OCI-LY1 (cell line): ENCODE results near the gene FXYD4.

Experiments
- H2AFZ ChIP-seq: fragments of 200-600 bp; sonication (generic), shearing (Covaris generic); 2 replicates; pipeline ENCODE4 v1.6.0; 2014; ENCODE audit warnings: antibody characterized with exemption, mild to moderate bottlenecking, low read length
- H3F3A ChIP-seq: fragments of 200-600 bp; sonication (generic), shearing (Covaris generic); 2 replicates; pipeline ENCODE4 v1.6.0; 2014; ENCODE audit warnings: mild to moderate bottlenecking, antibody characterized with exemption, low read length, moderate library complexity; ENCODE audit not compliant: insufficient read depth
- H3K27ac ChIP-seq: fragments of 200-600 bp; sonication (generic); 2 replicates; pipeline ENCODE4 v1.5.1; 2014; ENCODE audit warnings: low read length, mixed run types, mild to moderate bottlenecking, low read depth; ENCODE audit not compliant: poor library complexity, severe bottlenecking
- H3K27me3 ChIP-seq: fragments of 200-600 bp; sonication (generic); 2 replicates; pipeline ENCODE4 v1.6.0; 2014; ENCODE audit warnings: antibody characterized with exemption, mild to moderate bottlenecking, low read length, moderate library complexity; ENCODE audit not compliant: insufficient read depth
- H3K36me3 ChIP-seq: fragments of 200-600 bp; sonication (generic); 2 replicates; pipeline ENCODE4 v1.6.1; 2014; ENCODE audit warnings: mild to moderate bottlenecking, antibody characterized with exemption, low read length, moderate library complexity, mixed read lengths; ENCODE audit not compliant: insufficient read depth
- H3K4me1 ChIP-seq: fragments of 200-600 bp; sonication (generic); 2 replicates; pipeline ENCODE4 v1.5.1; 2014; ENCODE audit warnings: mild to moderate bottlenecking, low read length, moderate library complexity; ENCODE audit not compliant: insufficient read depth, severe bottlenecking
- H3K4me2 ChIP-seq: fragments of 200-600 bp; sonication (generic), shearing (Covaris generic); 2 replicates; pipeline ENCODE4 v1.6.1; 2014; ENCODE audit warnings: low read length
- H3K4me3 ChIP-seq: fragments of 200-600 bp; sonication (generic); 2 replicates; pipeline ENCODE4 v1.5.1; 2014; ENCODE audit warnings: low read length, low read depth, mild to moderate bottlenecking, mixed read lengths; ENCODE audit not compliant: poor library complexity, severe bottlenecking
- H3K79me2 ChIP-seq: fragments of 200-600 bp; shearing (Covaris generic); 2 replicates; pipeline ENCODE4 v1.6.1; 2016; ENCODE audit warnings: mixed run types, low read length, mixed read lengths; ENCODE audit not compliant: insufficient read depth
- H3K9ac ChIP-seq: fragments of 200-600 bp; sonication (generic), shearing (Covaris generic); 2 replicates; pipeline ENCODE4 v1.6.1; 2014; ENCODE audit warnings: mild to moderate bottlenecking, low read length, mixed read lengths
- H3K9me2 ChIP-seq: fragments of 200-600 bp; sonication (generic), shearing (Covaris generic); 2 replicates; pipeline ENCODE4 v1.6.1; 2014; ENCODE audit warnings: low read depth, mild to moderate bottlenecking, low read length, mixed read lengths
- H3K9me3 ChIP-seq: fragments of 200-600 bp; shearing (Covaris generic); 2 replicates; pipeline ENCODE4 v1.6.1; 2014; ENCODE audit warnings: low read length, mixed read lengths
- H4K20me1 ChIP-seq: fragments of 200-600 bp; sonication (generic), shearing (Covaris generic); 2 replicates; pipeline ENCODE4 v1.6.0; 2016; ENCODE audit warnings: mild to moderate bottlenecking, low read length; ENCODE audit not compliant: insufficient read depth
- CTCF ChIP-seq: fragments of 200-600 bp; sonication (generic), shearing (Covaris generic); IDR thresholded peaks from 2 replicates; pipeline ENCODE4 v1.5.1; 2017; ENCODE audit warnings: mild to moderate bottlenecking, antibody characterized with exemption, low read length, moderate library complexity, mixed read lengths
- EZH2 ChIP-seq: fragments of 200-600 bp; sonication (generic), shearing (Covaris generic); IDR thresholded peaks from 2 replicates; pipeline ENCODE4 v1.8.0; 2017; ENCODE audit warnings: borderline replicate concordance, mixed run types, mild to moderate bottlenecking, antibody characterized with exemption, low read length, moderate library complexity, mixed read lengths

FXYD4 gene

GRCh38 chr10:43373461-43373860 is 2.0 kb downstream of the FXYD4 start:
- Histone ChIP-seq H4K20me1 (no peaks in the 10 kb centered on the region), H2AFZ (no peak overlapping the region), H3K27ac (no peak overlapping the region), H3K27me3 (no peaks in the 10 kb centered on the region), H3K9me2 (no peaks in the 10 kb centered on the region), H3K79me2 (no peaks in the 10 kb centered on the region), H3F3A (no peaks in the 10 kb centered on the region), H3K9me3 (no peaks in the 10 kb centered on the region), H3K9ac (no peak overlapping the region), H3K4me3 (no peak overlapping the region), H3K4me2 (no peak overlapping the region), H3K4me1 (no peaks in the 10 kb centered on the region), H3K36me3 (no peaks in the 10 kb centered on the region)
- no peak for TF ChIP-seq EZH2
- TF ChIP-seq CTCF = no peak

GRCh38 chr10:43374194-43374593 is 2.8 kb downstream of the FXYD4 start:
- Histone ChIP-seq H3K9ac (no peak overlapping the region), H3K4me2 (no peak overlapping the region), H3K9me2 (no peaks in the 10 kb centered on the region), H3K79me2 (no peaks in the 10 kb centered on the region), H3K27me3 (no peaks in the 10 kb centered on the region), H3F3A (no peaks in the 10 kb centered on the region), H3K4me1 (no peaks in the 10 kb centered on the region), H3K9me3 (no peaks in the 10 kb centered on the region), H2AFZ (no peak overlapping the region), H3K4me3 (no peak overlapping the region), H4K20me1 (no peaks in the 10 kb centered on the region), H3K27ac (no peak overlapping the region), H3K36me3 (no peaks in the 10 kb centered on the region)
- TF ChIP-seq CTCF = no peak
- no peak for TF ChIP-seq EZH2

- H3F3A ChIP-seq = no peaks in the 10 kb centered on the region
- H2AFZ ChIP-seq = no peak overlapping the region
- no peaks in the 10 kb centered on the region for H3K9me3 ChIP-seq
- no peak overlapping the region for H3K4me2 ChIP-seq
- no peaks in the 10 kb centered on the region for H4K20me1 ChIP-seq
- H3K9me2 ChIP-seq = no peaks in the 10 kb centered on the region
- H3K9ac ChIP-seq = no peak overlapping the region
- no peaks in the 10 kb centered on the region for H3K36me3 ChIP-seq
- no peaks in the 10 kb centered on the region for H3K4me1 ChIP-seq
- TF ChIP-seq EZH2 (no peak), CTCF (no peak)
- no peaks in the 10 kb centered on the region for H3K27me3 ChIP-seq
- H3K4me3 ChIP-seq = no peak overlapping the region
- H3K79me2 ChIP-seq = no peaks in the 10 kb centered on the region
- no peak overlapping the region for H3K27ac ChIP-seq
These were observed 4.1 kb downstream of the FXYD4 start for GRCh38 chr10:43375401-43376020.
